IMR-90 (cell line): ENCODE results near the gene MFSD6.

Experiments used
- CTCF ChIP-seq: conservative IDR thresholded peaks from 2 replicates; pipeline ENCODE4 v1.5.1; 2012; ENCODE audit warnings: mild to moderate bottlenecking, low read depth, low read length, improper control_type of control experiment
- POLR2A ChIP-seq: IDR thresholded peaks from 2 replicates; pipeline ENCODE4 v1.6.1; 2012; ENCODE audit warnings: mild to moderate bottlenecking, low read depth, low read length
- RAD21 ChIP-seq: IDR thresholded peaks from 2 replicates; pipeline ENCODE4 v1.6.1; 2012; ENCODE audit warnings: low read length, improper control_type of control experiment

- TF ChIP-seq POLR2A (no peak), RAD21 (no peak), CTCF (no peak)
Observed at GRCh38 chr2:190367091-190367490, 41.1 kb upstream of the MFSD6 start.
